ENCODE data around the gene SMIM41. TPM values are rescaled to one million over a fixed set of nuclear protein-coding genes. Genes with fewer than 3 reads are reported as not detected.

SMIM41 gene
- total RNA-seq, 1 experiment from 2014 or later = not detected

GRCh38 chr12:52087961-52088820 is 8.7 kb downstream of the SMIM41 start:
- Histone ChIP-seq H3K27me3 (replicated peaks; ENCODE audit: control insufficient read depth, insufficient read depth, low read length) (no peaks in the 10 kb centered on the region), H3K4me1 (peaks cover 12% of the 10 kb centered on the region), H3K9me3 (no peaks in the 10 kb centered on the region), H3K4me3 (ENCODE audit: low read depth, low read length) (no peak overlapping the region), H3K36me3 (ENCODE audit: control insufficient read depth, insufficient read depth, low read length) (no peaks in the 10 kb centered on the region; the same call in 1 of the 2 replicates)
- H3K9me3 Mint-ChIP-seq (ENCODE audit: unreplicated experiment) = no peaks in the 10 kb centered on the region
- no peak overlapping the region for H3K27ac Mint-ChIP-seq (ENCODE audit: unreplicated experiment)
- H3K4me1 Mint-ChIP-seq (ENCODE audit: low read depth, unreplicated experiment) = peaks cover 16% of the 10 kb centered on the region
- TF ChIP-seq, protein P1, sequence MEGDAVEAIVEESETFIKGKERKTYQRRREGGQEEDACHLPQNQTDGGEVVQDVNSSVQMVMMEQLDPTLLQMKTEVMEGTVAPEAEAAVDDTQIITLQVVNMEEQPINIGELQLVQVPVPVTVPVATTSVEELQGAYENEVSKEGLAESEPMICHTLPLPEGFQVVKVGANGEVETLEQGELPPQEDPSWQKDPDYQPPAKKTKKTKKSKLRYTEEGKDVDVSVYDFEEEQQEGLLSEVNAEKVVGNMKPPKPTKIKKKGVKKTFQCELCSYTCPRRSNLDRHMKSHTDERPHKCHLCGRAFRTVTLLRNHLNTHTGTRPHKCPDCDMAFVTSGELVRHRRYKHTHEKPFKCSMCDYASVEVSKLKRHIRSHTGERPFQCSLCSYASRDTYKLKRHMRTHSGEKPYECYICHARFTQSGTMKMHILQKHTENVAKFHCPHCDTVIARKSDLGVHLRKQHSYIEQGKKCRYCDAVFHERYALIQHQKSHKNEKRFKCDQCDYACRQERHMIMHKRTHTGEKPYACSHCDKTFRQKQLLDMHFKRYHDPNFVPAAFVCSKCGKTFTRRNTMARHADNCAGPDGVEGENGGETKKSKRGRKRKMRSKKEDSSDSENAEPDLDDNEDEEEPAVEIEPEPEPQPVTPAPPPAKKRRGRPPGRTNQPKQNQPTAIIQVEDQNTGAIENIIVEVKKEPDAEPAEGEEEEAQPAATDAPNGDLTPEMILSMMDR (IDR thresholded peaks at IDR 0.05; ENCODE audit: insufficient read depth in 1 of 2, low read depth in 1 of 2, low read length in 1 of 2, severe bottlenecking in 1 of 2, unreplicated experiment in 1 of 2) = no peak
- no TSS peak for BruUV-seq (replicated peaks)
- no peak for DNase-seq
- ChIA-PET POLR2A (no interaction called here), CTCF (interaction anchor here (0.7 to 2.2 kb wide), 3 partner anchors 63 to 96 kb away, joined by 3 to 12 read pairs (median 3); no protein-coding TSS in a partner anchor)
- peaks cover 5% of the 10 kb centered on the region for H3K36me3 Mint-ChIP-seq (ENCODE audit: insufficient read depth, unreplicated experiment)
- intact Hi-C loops (cut with micrococcal nuclease; ENCODE audit: unreplicated experiment) = no loop called here
- peaks cover 7% of the 10 kb centered on the region for H3K27me3 Mint-ChIP-seq (ENCODE audit: insufficient read depth, unreplicated experiment)
- H3K4me3 Mint-ChIP-seq (ENCODE audit: unreplicated experiment) = no peak overlapping the region

GRCh38 chr12:52089491-52089890 is 10.0 kb downstream of the SMIM41 start:
- Histone ChIP-seq H3K36me3 (ENCODE audit: control insufficient read depth, insufficient read depth, low read length) (no peaks in the 10 kb centered on the region), H3K4me3 (ENCODE audit: low read depth, low read length) (no peak overlapping the region), H3K9me3 (no peaks in the 10 kb centered on the region), H3K4me1 (peaks cover 12% of the 10 kb centered on the region), H3K27me3 (replicated peaks; ENCODE audit: control insufficient read depth, insufficient read depth, low read length) (no peaks in the 10 kb centered on the region)
- CTCF ChIA-PET = no interaction called here
- POLR2A ChIA-PET = no interaction called here
- Mint-ChIP-seq H3K4me3 (ENCODE audit: unreplicated experiment) (no peak overlapping the region), H3K36me3 (ENCODE audit: insufficient read depth, unreplicated experiment) (peaks cover 5% of the 10 kb centered on the region), H3K27me3 (ENCODE audit: insufficient read depth, unreplicated experiment) (peaks cover 7% of the 10 kb centered on the region), H3K4me1 (ENCODE audit: low read depth, unreplicated experiment) (peaks cover 11% of the 10 kb centered on the region), H3K9me3 (ENCODE audit: unreplicated experiment) (no peaks in the 10 kb centered on the region), H3K27ac (ENCODE audit: unreplicated experiment) (no peak overlapping the region)
- intact Hi-C loops (cut with micrococcal nuclease; ENCODE audit: unreplicated experiment) = no loop called here
- no TSS peak for BruUV-seq (replicated peaks)
- TF ChIP-seq, protein P1 (IDR thresholded peaks at IDR 0.05; ENCODE audit: insufficient read depth in 1 of 2, low read depth in 1 of 2, low read length in 1 of 2, severe bottlenecking in 1 of 2, unreplicated experiment in 1 of 2) = no peak
- DNase-seq = no peak

DNA sequence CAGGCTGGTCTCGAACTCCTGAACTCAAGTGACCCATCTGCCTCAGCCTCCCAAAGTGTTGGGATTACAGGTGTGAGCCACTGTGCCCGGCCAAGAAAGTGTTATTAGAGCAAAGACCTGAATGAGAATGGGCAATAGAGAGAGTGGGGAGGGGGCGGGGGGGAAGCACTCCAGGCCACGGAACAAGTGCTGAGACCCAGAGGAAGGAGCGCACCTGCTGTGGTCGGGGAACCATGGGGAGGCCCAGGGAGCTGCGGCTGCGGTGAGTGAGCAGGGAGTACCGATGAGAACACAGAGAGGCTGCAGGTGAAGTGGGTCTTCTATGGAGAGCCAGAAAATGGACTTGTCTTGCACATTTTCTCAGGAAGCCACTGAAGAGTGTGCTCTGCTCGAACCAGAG is 10.8 kb downstream of the SMIM41 start:
- no peaks in the 10 kb centered on the region for H3K36me3 ChIP-seq (ENCODE audit: control insufficient read depth, insufficient read depth, low read length)
- no peaks in the 10 kb centered on the region for H3K27me3 ChIP-seq (replicated peaks; ENCODE audit: control insufficient read depth, insufficient read depth, low read length)
- no peak overlapping the region for H3K4me3 ChIP-seq (ENCODE audit: low read depth, low read length)
- no peaks in the 10 kb centered on the region for H3K9me3 ChIP-seq
- Mint-ChIP-seq H3K4me3 (ENCODE audit: unreplicated experiment) (no peak overlapping the region), H3K4me1 (ENCODE audit: low read depth, unreplicated experiment) (peaks cover 11% of the 10 kb centered on the region), H3K9me3 (ENCODE audit: unreplicated experiment) (no peaks in the 10 kb centered on the region), H3K27me3 (ENCODE audit: insufficient read depth, unreplicated experiment) (peaks cover 7% of the 10 kb centered on the region), H3K36me3 (ENCODE audit: insufficient read depth, unreplicated experiment) (peaks cover 5% of the 10 kb centered on the region), H3K27ac (ENCODE audit: unreplicated experiment) (no peak overlapping the region)
- ChIA-PET CTCF (interaction anchor here (1.9 kb wide), 1 partner anchor 65 kb away, joined by 13 read pairs; no protein-coding TSS in a partner anchor), POLR2A (no interaction called here)
- TF ChIP-seq, protein P1 (IDR thresholded peaks at IDR 0.05; ENCODE audit: insufficient read depth in 1 of 2, low read depth in 1 of 2, low read length in 1 of 2, severe bottlenecking in 1 of 2, unreplicated experiment in 1 of 2) = no peak
- H3K4me1 ChIP-seq = peaks cover 12% of the 10 kb centered on the region
- no peak for DNase-seq
- BruUV-seq (replicated peaks) = no TSS peak
- intact Hi-C loops (cut with micrococcal nuclease; ENCODE audit: unreplicated experiment) = no loop called here
